ENCODE results near the gene UBA7.

The UBA7 gene

DNA sequence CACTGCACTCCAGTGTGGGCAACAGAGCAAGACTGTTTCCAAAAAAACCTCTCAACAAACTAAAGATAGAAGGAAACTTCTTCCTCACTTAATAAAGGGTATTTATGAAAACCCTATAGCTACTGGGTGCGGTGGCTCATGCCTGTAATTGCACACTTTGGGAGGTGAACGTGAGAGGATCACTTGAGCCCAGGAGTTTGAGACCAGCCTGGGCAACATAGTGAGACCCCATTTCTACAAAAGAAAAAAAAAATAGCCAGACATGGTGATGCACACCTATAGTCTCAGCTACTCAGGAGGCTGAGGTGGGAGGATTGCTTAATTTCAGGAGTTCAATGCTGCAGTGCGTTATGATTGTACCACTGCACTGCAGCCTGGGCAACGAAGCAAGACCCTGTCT lies 49.8 kb downstream of the UBA7 start:
- DNase-seq (ENCODE audit: extremely low read depth, low read depth) = no peak
- TF ChIP-seq CTCF (IDR thresholded peaks at IDR 0.05; ENCODE audit: low read depth, low read length) = no peak

- DNase-seq (ENCODE audit: extremely low read depth, low read depth) = no peak
- TF ChIP-seq CTCF (IDR thresholded peaks at IDR 0.05; ENCODE audit: low read depth, low read length) = no peak
Observed at GRCh38 chr3:49761661-49762060, 52.1 kb downstream of the UBA7 start.

DNA sequence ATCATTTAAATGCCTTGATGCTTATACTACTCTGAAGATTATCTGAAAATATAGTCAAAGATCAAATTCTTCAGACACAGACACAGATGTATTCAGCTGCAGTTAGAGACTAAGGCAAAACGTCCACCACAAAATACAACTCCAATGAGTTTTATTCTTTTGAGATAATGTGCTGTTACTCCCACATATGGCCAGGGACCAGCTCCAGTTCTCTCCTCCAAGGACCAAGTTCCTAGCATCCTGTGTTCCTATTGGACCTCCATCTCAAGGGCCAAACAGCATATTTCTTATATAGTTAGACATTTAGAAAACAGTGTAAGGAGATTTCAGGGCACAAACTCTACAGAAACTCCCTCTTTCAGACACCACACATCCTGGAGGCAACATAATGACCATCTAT lies 54.5 kb downstream of the UBA7 start:
- DNase-seq (ENCODE audit: extremely low read depth, low read depth) = no peak
- TF ChIP-seq CTCF (IDR thresholded peaks at IDR 0.05; ENCODE audit: low read depth, low read length) = no peak

- no peak for DNase-seq (ENCODE audit: extremely low read depth, low read depth)
- no peak for TF ChIP-seq CTCF (IDR thresholded peaks at IDR 0.05; ENCODE audit: low read depth, low read length)
Observed at GRCh38 chr3:49757197-49757596, 56.6 kb downstream of the UBA7 start.

- no peak for DNase-seq (ENCODE audit: extremely low read depth, low read depth)
- TF ChIP-seq CTCF (IDR thresholded peaks at IDR 0.05; ENCODE audit: low read depth, low read length) = no peak
Observed at GRCh38 chr3:49756036-49756435, 57.7 kb downstream of the UBA7 start.

Measured in AG09319 (cell line).